A673 (cell line): ENCODE results near the gene GPAM. TPM values are rescaled to one million over a fixed set of nuclear protein-coding genes. Genes with fewer than 3 reads are reported as not detected.

Source experiments
- BruUV-seq: library from RNA; stranded (reverse); fragments of 400-500 nt; replicated peaks from 2 replicates; lab custom pipeline; 2021; lab: Mats Ljungman, UMichigan
- CTCF ChIA-PET: fragments of 300-600 bp; sonication (Branson Sonifier 250); formaldehyde crosslinking; loops from one replicate; lab custom pipeline; 2022; ENCODE audit warnings: antibody characterized with exemption; lab: Charles Lee
- POLR2A ChIA-PET: fragments of 300-600 bp; sonication (Branson Sonifier 250); formaldehyde crosslinking; loops from one replicate; lab custom pipeline; 2022; ENCODE audit warnings: antibody characterized with exemption; ENCODE audit not compliant: low non-redundant PET; lab: Charles Lee
- DNase-seq: peaks from one replicate; pipeline ENCODE4 v3.0.0-alpha.2; 2015; ENCODE audit warnings: low spot score
- H3K27ac ChIP-seq: fragments of 200-600 bp; sonication (generic); 2 replicates; pipeline ENCODE4 v1.5.1; 2016; ENCODE audit warnings: mixed run types, low read depth, mild to moderate bottlenecking, mixed read lengths, antibody characterized with exemption, low read length; ENCODE audit not compliant: poor library complexity, severe bottlenecking
- H3K27me3 ChIP-seq: fragments of 200-600 bp; sonication (generic); replicated peaks from 2 replicates; pipeline ENCODE4 v1.6.1; 2017; ENCODE audit warnings: mixed run types, low read depth, mild to moderate bottlenecking, mixed read lengths, antibody characterized with exemption, low read length; ENCODE audit not compliant: insufficient read depth, poor library complexity
- H3K36me3 ChIP-seq: fragments of 200-600 bp; sonication (generic); 2 replicates; pipeline ENCODE4 v1.6.1; 2016; ENCODE audit warnings: mixed run types, mild to moderate bottlenecking, mixed read lengths, antibody characterized with exemption, low read length; ENCODE audit not compliant: insufficient read depth, poor library complexity, severe bottlenecking
- H3K4me1 ChIP-seq: fragments of 200-600 bp; sonication (generic); 2 replicates; pipeline ENCODE4 v1.6.1; 2017; ENCODE audit warnings: mixed run types, mild to moderate bottlenecking, mixed read lengths, antibody characterized with exemption, low read length; ENCODE audit not compliant: insufficient read depth, poor library complexity, severe bottlenecking
- H3K4me3 ChIP-seq: fragments of 200-600 bp; sonication (generic); 2 replicates; pipeline ENCODE4 v1.5.1; 2016; ENCODE audit warnings: low read depth, mixed run types, mild to moderate bottlenecking, mixed read lengths, low read length; ENCODE audit not compliant: poor library complexity, severe bottlenecking
- H3K9me3 ChIP-seq: fragments of 200-600 bp; sonication (generic); 2 replicates; pipeline ENCODE4 v1.6.1; 2016; ENCODE audit warnings: mixed run types, low read depth, mild to moderate bottlenecking, mixed read lengths, antibody characterized with exemption, low read length; ENCODE audit not compliant: poor library complexity, severe bottlenecking
- EZH2 ChIP-seq: fragments of 200-600 bp; sonication (generic); IDR thresholded peaks from 2 replicates; pipeline ENCODE4 v1.6.1; 2017; ENCODE audit warnings: borderline replicate concordance, low read depth, mild to moderate bottlenecking, mixed read lengths, antibody characterized with exemption, low read length; ENCODE audit not compliant: poor library complexity, severe bottlenecking
- intact Hi-C: fragments of 100-400 bp; cut with micrococcal nuclease; formaldehyde crosslinking; loops from one replicate; pipeline ENCODE4 v1.10.0; 2022; ENCODE audit not compliant: unreplicated experiment
- total RNA-seq: library from RNA; stranded (reverse); gene quantifications from 2 replicates; pipeline ENCODE4 v1.2.3, GENCODE V29; 2021
- TF ChIP-seq, protein P1 (sequence below): fragments of 300-800, 200-600 bp; sonication (generic); conservative IDR thresholded peaks from 2 replicates; pipeline ENCODE4 v1.5.1; 2017; ENCODE audit warnings: low read depth, mild to moderate bottlenecking, antibody characterized with exemption, low read length, moderate library complexity, mixed read lengths

The GPAM gene
- total RNA-seq, 1 experiment from 2014 or later, result 18.1 TPM

DNA sequence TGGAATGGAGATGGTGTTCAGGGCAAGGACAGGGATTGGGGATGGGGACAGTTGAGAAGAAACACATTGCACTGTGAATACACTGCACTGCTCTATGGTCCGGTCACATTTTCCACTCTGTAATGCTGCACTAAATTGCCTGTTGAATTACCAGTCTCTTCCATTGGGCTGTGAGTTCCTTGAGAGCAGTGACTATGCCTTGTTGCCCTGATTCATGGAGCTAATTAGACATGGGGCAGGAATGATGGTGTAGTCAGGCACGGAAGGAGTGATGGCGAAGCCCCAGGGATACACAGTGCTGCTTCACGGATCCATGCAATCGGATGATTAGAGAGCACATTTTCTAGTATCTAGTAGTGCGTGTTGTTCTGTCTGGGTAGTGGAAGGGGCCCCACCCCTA is 25.4 kb upstream of the GPAM start:
- no peak for DNase-seq
- H3K27me3 ChIP-seq, result no peaks in the 10 kb centered on the region
- H3K27ac ChIP-seq, result no peak overlapping the region
- no TSS peak for BruUV-seq
- peaks cover 7% of the 10 kb centered on the region for H3K4me1 ChIP-seq
- TF ChIP-seq, protein P1, sequence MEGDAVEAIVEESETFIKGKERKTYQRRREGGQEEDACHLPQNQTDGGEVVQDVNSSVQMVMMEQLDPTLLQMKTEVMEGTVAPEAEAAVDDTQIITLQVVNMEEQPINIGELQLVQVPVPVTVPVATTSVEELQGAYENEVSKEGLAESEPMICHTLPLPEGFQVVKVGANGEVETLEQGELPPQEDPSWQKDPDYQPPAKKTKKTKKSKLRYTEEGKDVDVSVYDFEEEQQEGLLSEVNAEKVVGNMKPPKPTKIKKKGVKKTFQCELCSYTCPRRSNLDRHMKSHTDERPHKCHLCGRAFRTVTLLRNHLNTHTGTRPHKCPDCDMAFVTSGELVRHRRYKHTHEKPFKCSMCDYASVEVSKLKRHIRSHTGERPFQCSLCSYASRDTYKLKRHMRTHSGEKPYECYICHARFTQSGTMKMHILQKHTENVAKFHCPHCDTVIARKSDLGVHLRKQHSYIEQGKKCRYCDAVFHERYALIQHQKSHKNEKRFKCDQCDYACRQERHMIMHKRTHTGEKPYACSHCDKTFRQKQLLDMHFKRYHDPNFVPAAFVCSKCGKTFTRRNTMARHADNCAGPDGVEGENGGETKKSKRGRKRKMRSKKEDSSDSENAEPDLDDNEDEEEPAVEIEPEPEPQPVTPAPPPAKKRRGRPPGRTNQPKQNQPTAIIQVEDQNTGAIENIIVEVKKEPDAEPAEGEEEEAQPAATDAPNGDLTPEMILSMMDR, result no peak
- H3K4me3 ChIP-seq, result no peak overlapping the region
- no peaks in the 10 kb centered on the region for H3K9me3 ChIP-seq
- intact Hi-C loops, result no loop called here
- ChIA-PET CTCF (no interaction called here), POLR2A (no interaction called here)
- no peaks in the 10 kb centered on the region for H3K36me3 ChIP-seq

DNA sequence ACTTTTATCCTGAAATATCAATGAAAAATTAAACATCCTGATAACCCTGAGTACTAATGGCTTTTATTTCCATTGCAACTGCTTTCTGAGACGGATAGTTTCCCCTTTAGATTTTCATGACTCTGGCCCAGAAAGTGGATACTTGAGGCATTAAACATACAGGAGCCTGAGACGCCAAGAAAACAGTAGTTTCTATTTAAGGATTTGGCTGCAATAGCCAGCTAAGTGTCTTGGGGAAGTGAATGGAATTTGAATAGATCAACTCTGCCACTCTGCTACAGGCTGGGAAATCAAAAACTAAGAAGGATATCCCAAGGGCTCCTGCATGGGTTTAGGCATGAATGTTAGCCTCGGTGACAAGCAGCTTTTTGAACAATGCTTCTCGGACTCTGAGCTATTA is 24.7 kb upstream of the GPAM start:
- no peaks in the 10 kb centered on the region for H3K4me1 ChIP-seq
- BruUV-seq, result no TSS peak
- H3K9me3 ChIP-seq, result no peaks in the 10 kb centered on the region
- no peaks in the 10 kb centered on the region for H3K27me3 ChIP-seq
- H3K36me3 ChIP-seq, result no peaks in the 10 kb centered on the region
- ChIA-PET POLR2A (no interaction called here), CTCF (no interaction called here)
- no peak for DNase-seq
- no peak overlapping the region for H3K4me3 ChIP-seq
- TF ChIP-seq EZH2, result no peak
- TF ChIP-seq, protein P1, result no peak
- intact Hi-C loops, result no loop called here
- H3K27ac ChIP-seq, result no peak overlapping the region

DNA sequence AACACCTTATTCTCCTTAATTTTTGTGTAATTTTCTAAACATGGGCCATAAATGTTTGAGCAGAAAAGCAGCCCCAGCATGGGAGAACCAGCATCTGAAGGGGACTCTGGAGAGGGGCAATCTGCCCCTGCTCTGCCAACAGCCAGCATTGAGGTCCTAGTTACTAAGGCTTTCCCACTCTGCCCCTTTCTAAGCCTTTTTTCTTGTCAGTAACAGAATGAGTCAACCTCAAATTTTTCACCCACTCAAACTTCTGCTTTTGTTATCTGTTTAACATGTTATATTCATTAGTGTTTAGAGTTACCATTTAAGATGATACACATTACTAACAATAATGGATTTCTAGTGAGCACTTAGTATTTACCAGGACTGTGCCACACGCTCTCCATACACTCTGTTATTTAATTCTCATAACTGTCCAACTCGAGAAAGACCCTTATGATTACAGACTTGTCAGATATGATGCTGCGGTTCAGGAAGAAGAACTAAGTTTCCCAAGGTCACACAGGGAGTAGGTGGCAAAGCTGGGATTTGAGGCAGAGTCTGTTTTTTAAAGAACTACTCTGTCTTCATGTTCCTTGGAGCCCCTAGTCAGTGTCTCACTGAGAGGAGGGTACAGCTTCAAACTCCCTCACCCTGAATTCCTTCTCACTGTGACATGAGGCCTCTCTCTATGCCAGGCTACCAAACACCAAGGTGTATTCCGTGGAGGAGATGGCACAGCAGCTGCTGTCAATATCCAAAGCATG is 19.9 kb upstream of the GPAM start:
- intact Hi-C loops, result no loop called here
- no peak for TF ChIP-seq EZH2
- TF ChIP-seq, protein P1, result no peak
- H3K4me1 ChIP-seq, result no peaks in the 10 kb centered on the region
- H3K36me3 ChIP-seq, result no peaks in the 10 kb centered on the region
- BruUV-seq, result no TSS peak
- CTCF ChIA-PET, result no interaction called here
- H3K27me3 ChIP-seq, result peaks cover 3% of the 10 kb centered on the region
- no peak overlapping the region for H3K27ac ChIP-seq
- no peak for DNase-seq
- H3K4me3 ChIP-seq, result no peak overlapping the region
- no peaks in the 10 kb centered on the region for H3K9me3 ChIP-seq
- POLR2A ChIA-PET, result no interaction called here
